ENCODE data around the gene TLR7. TPM values are rescaled to one million over a fixed set of nuclear protein-coding genes. Genes with fewer than 3 reads are reported as not detected.

TLR7 gene
- total and polyA plus RNA-seq, 12 donors, result 0.03 to 3.2 (median 0.46) TPM

- Histone ChIP-seq H3K27ac (no peak overlapping the region), H3K27me3 (peaks cover 0 to 20% (median 0%) of the 10 kb centered on the region in 7 donors), H3K4me1 (peaks cover 0 to 2% (median 0%) of the 10 kb centered on the region in 9 donors), H3K4me3 (no peak overlapping the region), H3K36me3 (no peaks in the 10 kb centered on the region), H3K9me3 (no peaks in the 10 kb centered on the region)
- WGBS, 2 donors, result 70 to 71% methylated on average over 6 of the region's 6 CpGs
- ATAC-seq (no peak), DNase-seq (no peak)
- no peak for TF ChIP-seq CTCF (IDR thresholded peaks at IDR 0.05)
- intact Hi-C loops (cut with DNase I), result no loop called here
Observed at GRCh38 chrX:12871257-12871656, 4.4 kb downstream of the TLR7 start.

- H3K4me3 ChIP-seq, result no peak overlapping the region
- DNase-seq (no peak), ATAC-seq (no peak)
- H3K36me3 ChIP-seq, result no peaks in the 10 kb centered on the region
- no peaks in the 10 kb centered on the region for H3K9me3 ChIP-seq
- no peak for TF ChIP-seq CTCF (IDR thresholded peaks at IDR 0.05)
- no peak overlapping the region for H3K27ac ChIP-seq
- peaks cover 0 to 2% (median 0%) of the 10 kb centered on the region in 9 donors for H3K4me1 ChIP-seq
- H3K27me3 ChIP-seq, result peaks cover 0 to 26% (median 0%) of the 10 kb centered on the region in 7 donors
- intact Hi-C loops (cut with DNase I), result no loop called here
- 88 to 91% methylated on average over 4 of the region's 4 CpGs for WGBS, 2 donors
Observed at GRCh38 chrX:12872741-12873140, 5.9 kb downstream of the TLR7 start.

- ATAC-seq (no peak), DNase-seq (no peak)
- no peak overlapping the region for H3K27ac ChIP-seq
- H3K27me3 ChIP-seq, result peaks cover 0 to 31% (median 0%) of the 10 kb centered on the region in 7 donors
- no peaks in the 10 kb centered on the region for H3K9me3 ChIP-seq
- H3K4me1 ChIP-seq, result peaks cover 0 to 2% (median 0%) of the 10 kb centered on the region in 9 donors
- H3K36me3 ChIP-seq, result no peaks in the 10 kb centered on the region
- intact Hi-C loops (cut with DNase I), result no loop called here
- H3K4me3 ChIP-seq, result no peak overlapping the region
- no peak for TF ChIP-seq CTCF (IDR thresholded peaks at IDR 0.05)
- WGBS, 2 donors, result 39 to 46% methylated on average over 4 of the region's 4 CpGs
Observed at GRCh38 chrX:12874581-12874980, 7.7 kb downstream of the TLR7 start.

GRCh38 chrX:12877386-12877785, 10.5 kb downstream of the TLR7 start:
- 41 to 51% methylated on average over 8 of the region's 8 CpGs for WGBS, 2 donors
- intact Hi-C loops (cut with DNase I), result no loop called here
- no peaks in the 10 kb centered on the region for H3K36me3 ChIP-seq
- no peak for TF ChIP-seq CTCF (IDR thresholded peaks at IDR 0.05)
- DNase-seq, result no peak
- peaks cover 0 to 2% (median 0%) of the 10 kb centered on the region in 9 donors for H3K4me1 ChIP-seq
- H3K9me3 ChIP-seq, result no peaks in the 10 kb centered on the region
- no peak overlapping the region for H3K27ac ChIP-seq
- ATAC-seq, result no peak
- peaks cover 0 to 45% (median 0%) of the 10 kb centered on the region in 7 donors for H3K27me3 ChIP-seq
- H3K4me3 ChIP-seq, result no peak overlapping the region

All from heart right ventricle (tissue), 16 donors.